GM10248 (cell line): ENCODE data around the gene TBL3.

Source experiments
- CTCF ChIA-PET: fragments of 300-600 bp; sonication (Branson Sonifier 250); formaldehyde crosslinking; extraction: SDS; loops from one replicate; lab custom pipeline; 2021; ENCODE audit warnings: antibody characterized with exemption; lab: Yijun Ruan, JAX
- POLR2A ChIA-PET: fragments of 350-650 bp; sonication (Branson Sonifier 250); formaldehyde crosslinking; extraction: SDS; loops from one replicate; lab custom pipeline; 2020; ENCODE audit warnings: antibody characterized with exemption; lab: Yijun Ruan, JAX
- DNase-seq: peaks from one replicate; pipeline ENCODE4 v3.0.0; 2012; ENCODE audit errors: extremely low spot score
- TF ChIP-seq, protein P1 (sequence below): IDR thresholded peaks from 2 replicates; pipeline ENCODE4 v1.5.1; 2012; ENCODE audit warnings: mild to moderate bottlenecking, low read depth; ENCODE audit errors: extremely low read depth, missing control alignments, control extremely low read depth

TBL3 gene

DNA sequence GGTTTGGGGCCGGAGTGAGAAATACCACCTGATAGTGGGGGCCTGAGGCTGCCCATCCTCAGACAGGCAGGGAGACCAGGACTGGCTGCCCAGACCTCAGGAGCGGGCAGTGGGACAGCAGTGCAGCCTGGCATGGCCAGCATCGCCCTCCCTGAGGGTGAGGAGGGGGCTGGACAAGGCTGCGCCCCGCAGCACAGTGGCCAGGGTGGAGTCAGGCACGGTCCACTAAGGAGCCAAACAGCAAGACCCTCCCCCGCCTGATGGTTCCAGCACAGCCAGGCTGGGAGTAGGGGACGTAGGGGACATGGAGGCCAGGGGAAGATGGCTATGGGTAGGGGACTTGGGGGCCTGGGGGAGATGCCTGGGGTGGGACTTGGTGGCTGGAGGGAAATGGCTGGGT is 34.5 kb downstream of the TBL3 start:
- ChIA-PET POLR2A (interaction anchor here (0.7 kb wide), 1 partner anchor 226 kb away, joined by 3 read pairs; no protein-coding TSS in a partner anchor), CTCF (interaction anchor here (1.5 to 6.2 kb wide), 4 partner anchors 13 to 147 kb away, joined by 3 to 63 read pairs (median 49); partner anchors contain the start of genes SYNGR3 and TRAF7)
- TF ChIP-seq, protein P1, sequence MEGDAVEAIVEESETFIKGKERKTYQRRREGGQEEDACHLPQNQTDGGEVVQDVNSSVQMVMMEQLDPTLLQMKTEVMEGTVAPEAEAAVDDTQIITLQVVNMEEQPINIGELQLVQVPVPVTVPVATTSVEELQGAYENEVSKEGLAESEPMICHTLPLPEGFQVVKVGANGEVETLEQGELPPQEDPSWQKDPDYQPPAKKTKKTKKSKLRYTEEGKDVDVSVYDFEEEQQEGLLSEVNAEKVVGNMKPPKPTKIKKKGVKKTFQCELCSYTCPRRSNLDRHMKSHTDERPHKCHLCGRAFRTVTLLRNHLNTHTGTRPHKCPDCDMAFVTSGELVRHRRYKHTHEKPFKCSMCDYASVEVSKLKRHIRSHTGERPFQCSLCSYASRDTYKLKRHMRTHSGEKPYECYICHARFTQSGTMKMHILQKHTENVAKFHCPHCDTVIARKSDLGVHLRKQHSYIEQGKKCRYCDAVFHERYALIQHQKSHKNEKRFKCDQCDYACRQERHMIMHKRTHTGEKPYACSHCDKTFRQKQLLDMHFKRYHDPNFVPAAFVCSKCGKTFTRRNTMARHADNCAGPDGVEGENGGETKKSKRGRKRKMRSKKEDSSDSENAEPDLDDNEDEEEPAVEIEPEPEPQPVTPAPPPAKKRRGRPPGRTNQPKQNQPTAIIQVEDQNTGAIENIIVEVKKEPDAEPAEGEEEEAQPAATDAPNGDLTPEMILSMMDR = no peak
- DNase-seq = no peak

DNA sequence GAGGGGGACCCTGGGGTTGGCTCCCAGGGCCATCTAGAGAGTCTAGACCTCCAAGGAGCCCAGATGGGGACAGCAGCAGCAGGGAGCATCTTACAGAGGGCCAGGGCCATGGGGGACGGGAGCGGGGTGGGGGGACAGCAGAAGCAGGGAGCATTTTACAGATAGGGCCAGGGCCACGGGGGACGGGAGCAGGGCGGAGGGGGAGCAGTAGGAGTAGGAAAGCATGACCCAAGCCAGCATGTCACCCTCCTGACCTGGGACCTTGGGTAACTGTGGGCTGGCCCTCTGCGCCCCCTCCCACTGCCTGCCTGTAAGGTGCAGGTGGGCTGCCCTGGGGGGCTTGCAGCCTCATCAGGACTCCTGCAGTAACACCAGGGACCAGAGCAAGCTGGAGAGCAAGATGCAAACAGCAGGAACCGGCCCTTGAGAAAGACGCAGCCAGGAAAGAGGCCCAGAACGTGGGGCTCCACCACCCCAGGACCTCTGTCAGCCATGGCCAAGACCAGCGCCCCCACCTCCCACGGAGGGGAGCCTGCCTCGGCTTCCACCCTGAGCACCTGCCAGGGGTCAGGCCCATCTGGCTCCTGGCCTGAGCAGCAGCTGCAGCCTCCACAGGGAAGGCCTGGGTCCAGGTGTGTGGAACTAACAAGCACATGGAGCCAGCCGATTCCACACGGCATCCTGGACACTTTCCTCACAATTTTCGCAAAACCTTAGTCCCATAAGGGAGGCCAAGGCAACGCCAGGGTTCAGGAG is 35.4 kb downstream of the TBL3 start:
- ChIA-PET CTCF (interaction anchor here (0.8 to 1.9 kb wide), 3 partner anchors 11 to 188 kb away, joined by 3 to 4 read pairs (median 4); no protein-coding TSS in a partner anchor), POLR2A (interaction anchor here (2.8 kb wide), 1 partner anchor 148 kb away, joined by 13 read pairs; the partner anchor contains the start of gene TRAF7)
- TF ChIP-seq, protein P1 = no peak
- no peak for DNase-seq

DNA sequence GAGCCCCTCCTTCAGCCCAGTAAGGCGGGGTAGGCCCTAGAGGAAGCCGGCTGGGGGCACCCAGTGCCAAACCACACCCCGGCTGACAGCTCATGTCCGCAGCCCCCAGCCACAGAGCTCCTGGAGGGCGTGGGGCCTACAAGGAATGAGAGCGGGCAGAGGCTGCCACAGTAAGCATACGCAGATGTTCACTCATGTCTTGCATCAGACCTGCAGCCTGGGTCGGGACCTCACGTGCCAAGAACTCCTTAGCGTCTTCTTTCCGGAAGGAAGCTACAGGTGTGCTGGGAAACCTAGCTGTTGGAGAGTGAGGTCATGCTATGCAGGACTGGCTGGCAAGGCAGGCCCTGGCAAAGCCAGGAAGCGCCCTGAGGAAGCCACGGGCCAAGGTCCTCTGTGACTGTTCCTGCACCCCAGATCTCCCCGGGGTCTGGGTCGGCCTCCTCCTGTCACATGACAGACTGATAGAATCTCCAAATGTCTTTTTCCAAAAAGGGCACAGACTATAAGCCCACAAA is 36.2 kb downstream of the TBL3 start:
- DNase-seq = no peak
- TF ChIP-seq, protein P1 = no peak
- POLR2A ChIA-PET = interaction anchor here (2.8 kb wide), 1 partner anchor 147 kb away, joined by 13 read pairs; the partner anchor contains the start of gene TRAF7
- CTCF ChIA-PET = interaction anchor here (0.8 to 1.9 kb wide), 6 partner anchors 12 to 187 kb away, joined by 3 to 4 read pairs (median 4); partner anchors contain the start of genes NTHL1 and TSC2

DNA sequence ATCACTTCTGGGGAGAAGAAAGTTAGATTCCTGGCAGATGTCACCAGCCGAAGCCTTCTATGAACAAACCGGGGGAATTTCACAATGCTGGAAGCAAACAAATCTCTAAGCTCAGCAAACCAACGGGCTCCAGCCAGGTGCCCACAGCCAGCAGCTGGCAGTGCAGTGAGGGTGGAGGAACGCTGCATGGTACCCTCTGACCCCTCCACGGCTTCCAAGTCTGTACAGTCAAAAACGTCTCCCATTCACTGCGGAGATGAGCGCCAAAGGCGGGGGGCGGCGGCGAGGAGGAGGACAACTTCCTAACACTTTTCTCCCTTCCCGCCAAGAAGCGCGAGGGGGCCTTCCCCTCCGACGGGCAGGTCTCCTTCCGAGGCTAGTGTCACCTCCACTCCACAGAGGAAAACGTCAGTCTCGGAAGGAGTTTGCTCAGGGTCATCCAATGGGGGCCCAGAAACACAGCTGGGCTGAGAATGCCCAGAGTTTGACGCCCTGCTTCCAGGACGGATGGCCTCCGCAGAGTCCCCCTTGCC is 36.8 kb downstream of the TBL3 start:
- ChIA-PET CTCF (interaction anchor here (0.9 to 1.9 kb wide), 9 partner anchors 11 to 302 kb away, joined by 3 to 6 read pairs (median 4); partner anchors contain the start of genes MAPK8IP3, NPW, NTHL1 and TSC2), POLR2A (interaction anchor here (2.8 kb wide), 1 partner anchor 146 kb away, joined by 13 read pairs; the partner anchor contains the start of gene TRAF7)
- DNase-seq = no peak
- TF ChIP-seq, protein P1 = no peak

DNA sequence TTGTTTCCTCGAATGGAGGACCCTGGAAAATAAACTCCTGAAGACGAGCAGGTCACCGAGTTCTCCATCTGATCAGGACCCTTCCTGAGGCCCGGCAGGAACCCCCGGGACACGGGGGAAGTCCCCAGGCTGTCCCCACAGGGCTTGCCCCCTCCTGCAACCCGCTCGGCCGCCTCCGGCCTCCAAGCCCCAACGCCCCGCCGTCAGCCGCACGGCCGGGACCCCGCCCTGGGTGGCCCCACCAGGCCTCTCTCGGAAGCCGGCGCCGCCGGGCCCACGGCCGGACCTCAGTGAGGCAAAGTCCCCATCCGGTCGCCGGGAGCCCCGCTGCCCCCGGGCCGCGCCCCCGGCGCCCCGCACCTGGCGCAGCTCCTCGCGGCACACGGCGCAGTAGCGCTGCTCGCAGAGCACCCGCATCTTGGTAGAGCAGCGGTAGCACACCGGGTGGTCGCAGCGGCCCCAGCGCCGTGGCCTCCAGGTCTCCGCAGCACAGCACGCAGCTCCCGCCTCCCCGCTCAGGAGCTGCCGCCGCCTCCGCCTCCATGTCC is 37.4 kb downstream of the TBL3 start:
- ChIA-PET POLR2A (interaction anchor here (2.8 kb wide), 1 partner anchor 146 kb away, joined by 13 read pairs; the partner anchor contains the start of gene TRAF7), CTCF (interaction anchor here (1.0 to 1.9 kb wide), 8 partner anchors 11 to 303 kb away, joined by 3 to 6 read pairs (median 4); partner anchors contain the start of genes MAPK8IP3, NPW, NTHL1 and TSC2)
- no peak for DNase-seq
- TF ChIP-seq, protein P1 = no peak
